Heart left ventricle (tissue), 16 donors: ENCODE data around the gene CEP170B. TPM values are rescaled to one million over a fixed set of nuclear protein-coding genes. Genes with fewer than 3 reads are reported as not detected.

Experiments used
- ATAC-seq, 4 donors: fragments of 200-7000 bp; cut with Tn5 transposase; one replicate each; pipeline ENCODE4 v1.9.1; 2020 to 2022; ENCODE audit warnings: moderate library complexity in 4 of 4, mild to moderate bottlenecking in 3 of 4, moderate number of reproducible peaks in 1 of 4
- DNase-seq, 5 donors: peaks; one replicate each; pipeline ENCODE4 v3.0.0-alpha.2; 2020
- H3K27ac ChIP-seq, 12 donors: fragments of 200-600 bp; sonication (generic) in 4 of 12; one replicate each; pipeline versions ENCODE4 v1.5.0 to v1.8.0; 2016 to 2022; ENCODE audit warnings: mild to moderate bottlenecking in 2 of 12
- H3K27me3 ChIP-seq, 9 donors: fragments of 200-600 bp; sonication (generic) in 2 of 9; one replicate each; pipeline versions ENCODE4 v1.5.1 to v1.8.0; 2016 to 2022; ENCODE audit warnings: mild to moderate bottlenecking in 3 of 9
- H3K36me3 ChIP-seq, 9 donors: fragments of 200-600 bp; sonication (generic) in 2 of 9; one replicate each; pipeline versions ENCODE4 v1.5.0 to v1.8.0; 2018 to 2022; ENCODE audit warnings: mild to moderate bottlenecking in 2 of 9
- H3K4me1 ChIP-seq, 12 donors: fragments of 200-600 bp; sonication (generic) in 4 of 12; one replicate each; pipeline versions ENCODE4 v1.5.0 to v1.8.0; 2016 to 2022; ENCODE audit warnings: mild to moderate bottlenecking in 3 of 12
- H3K4me3 ChIP-seq, 12 donors: fragments of 200-600 bp; sonication (generic) in 4 of 12; one replicate each; pipeline versions ENCODE4 v1.5.0 to v1.8.0; 2017 to 2022; ENCODE audit warnings: mild to moderate bottlenecking in 9 of 12, moderate library complexity in 4 of 12
- H3K9me3 ChIP-seq, 12 donors: fragments of 200-600 bp; sonication (generic) in 4 of 12; one replicate each; pipeline versions ENCODE4 v1.5.0 to v1.8.0; 2016 to 2022; ENCODE audit warnings: mild to moderate bottlenecking in 1 of 12
- POLR2A ChIP-seq, 2 donors: fragments of 450-650 bp; IDR thresholded peaks; one replicate each; pipeline ENCODE4 v1.6.1; 2017; ENCODE audit warnings: antibody characterized with exemption in 2 of 2, mild to moderate bottlenecking in 2 of 2, moderate library complexity in 2 of 2
- WGBS, 4 donors: extraction: QIAGEN DNeasy Blood & Tissue Kit in 2 of 4; methylation state at CpG; one replicate each; pipeline versions ENCODE4 v1.1.5 to v1.1.7; 2013 to 2018; 5-methylcytosine and 5-hydroxymethylcytosine counted together
- intact Hi-C, 10 donors: fragments of 100-400 bp; cut with DNase I; formaldehyde crosslinking; loops; one replicate each; pipeline versions ENCODE4 v1.11.1 to v1.14.2; 2022
- long read RNA-seq, 3 donors: library from polyadenylated mRNA; unstranded; transcript quantifications; one replicate each; pipeline ENCODE4 v2.0.0, GENCODE V29; 2020 to 2021
- polyA plus RNA-seq, 2 donors: library from polyadenylated mRNA; stranded (reverse); fragments of 200-250 nt; gene quantifications; one replicate each; pipeline ENCODE4 v1.2.3, GENCODE V29; 2013
- total RNA-seq, 9 donors: library from RNA; depleted of rRNA in 2 of 9; stranded (reverse); fragments of >200 nt in 2 of 9; fragmentation: NEBNext Ultra II Directional in 3 of 9; extraction: Animal tissue kit (Norgen Biotek cat#: 25700) in 3 of 9; gene quantifications; one replicate each; pipeline versions ENCODE4 v1.1.0 to v1.2.4, GENCODE V29; 2016 to 2023
- TF ChIP-seq, protein P1 (sequence below), 12 donors: fragments of 200-600 bp; sonication (generic) in 4 of 12; IDR thresholded peaks; one replicate each; pipeline versions ENCODE4 v1.5.0 to v1.8.0; 2018 to 2022; ENCODE audit warnings: antibody characterized with exemption in 12 of 12, mild to moderate bottlenecking in 5 of 12
- donor health status: ischemic (EF 13 %, LVEDD 7.1; RV severe dilation, severe dysfunction).
- donor health status: healthy with polysubstance abuse.
- donor health status: DM: no; HTN: yes; CAD: no.
- donor health status: DM: no; HTN: no; CAD: no.
- donor health status: ischemic (EF 25% LVEDD 6.9; RV normal size, moderate dysfunction).
- donor health status: ischemic (EF 25% LVEDD 5.7; RV mildly dilated, moderate dysfunction).
- donor health status: healthy.
- donor health status: DM: yes; HTN: yes; CAD: no.
- donor health status: ischemic (EF 35%, LVEDD 5.7; RV mildly dilated, moderate dysfunction).
- donor health status: nonischemic (EF 11% LVEDD 7.7; RV severe dilation, severe dysfunction).
- donor health status: DM: yes; HTN: yes; CAD: no.
- donor health status: PGD.
- donor health status: ischemic (EF 29% LVEDD 5.4; RV normal size, mild dysfunction).
- donor health status: nonischemic (EF 23%, LVEDD 6.1; RV moderate dilation, normal function).

The CEP170B gene
- 10 to 100 TPM in 8 of 9 donors, 1 to 10 TPM in 1; 9.1 to 21.9 (median 12.5) TPM for total RNA-seq
- 10 to 100 TPM in 1 of 2 donors, 1 to 10 TPM in 1; 7.5 to 17.9 TPM for polyA plus RNA-seq
- long read RNA-seq, donor 1, partial matches to known transcripts, result 1 of 11 reads
- long read RNA-seq, donor 1, other reads (novel, unspliced or antisense), result 10 of 11 reads
- long read RNA-seq, donor 2, partial matches to known transcripts, result 6 of 6 reads
- long read RNA-seq, donor 2, other reads (novel, unspliced or antisense), result 0 of 6 reads
- long read RNA-seq, donor 3, partial matches to known transcripts, result 24 of 25 reads
- long read RNA-seq, donor 3, other reads (novel, unspliced or antisense), result 1 of 25 reads

DNA sequence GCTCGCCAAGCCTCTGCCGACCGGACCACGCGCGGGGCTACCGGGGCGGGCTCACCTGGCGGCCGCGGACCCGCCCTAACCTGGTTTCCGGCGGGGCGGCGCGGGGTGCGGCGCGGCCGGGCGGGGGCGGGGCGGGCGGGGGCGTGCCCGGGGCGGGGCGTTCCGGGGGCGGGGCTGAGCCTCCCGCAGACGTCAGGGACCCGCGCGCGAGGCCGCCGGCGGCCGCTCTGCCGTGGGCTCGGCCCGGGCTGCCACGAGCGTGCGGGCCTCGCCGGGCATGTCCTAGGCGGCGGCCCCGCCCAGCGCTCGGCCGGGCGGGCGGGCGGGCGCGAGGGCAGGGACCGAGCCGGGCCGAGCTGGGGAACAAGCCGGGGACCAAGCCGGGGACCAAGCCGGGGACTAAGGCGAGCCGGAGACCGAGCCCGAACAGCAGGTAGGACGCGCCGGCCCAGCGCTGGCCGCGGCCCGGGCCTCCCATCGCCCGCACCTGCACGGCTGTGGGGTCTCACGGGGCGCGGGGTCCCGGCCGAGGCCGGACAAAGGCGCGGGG is at the start of gene CEP170B:
CEP170B (plus strand) TSS at position 188 of the 550 bp plus-strand sequence. CDS start 3,183 bp downstream, outside the sequence.
- H3K4me1 ChIP-seq, result peaks cover 6 to 32% (median 16%) of the 10 kb centered on the region in 12 donors
- peaks cover 0 to 8% (median 0%) of the 10 kb centered on the region in 9 donors for H3K36me3 ChIP-seq
- 0 to 1% (median 1%) methylated on average over 14 to 88 of the region's 88 CpGs for WGBS, 4 donors
- TF ChIP-seq, protein P1, sequence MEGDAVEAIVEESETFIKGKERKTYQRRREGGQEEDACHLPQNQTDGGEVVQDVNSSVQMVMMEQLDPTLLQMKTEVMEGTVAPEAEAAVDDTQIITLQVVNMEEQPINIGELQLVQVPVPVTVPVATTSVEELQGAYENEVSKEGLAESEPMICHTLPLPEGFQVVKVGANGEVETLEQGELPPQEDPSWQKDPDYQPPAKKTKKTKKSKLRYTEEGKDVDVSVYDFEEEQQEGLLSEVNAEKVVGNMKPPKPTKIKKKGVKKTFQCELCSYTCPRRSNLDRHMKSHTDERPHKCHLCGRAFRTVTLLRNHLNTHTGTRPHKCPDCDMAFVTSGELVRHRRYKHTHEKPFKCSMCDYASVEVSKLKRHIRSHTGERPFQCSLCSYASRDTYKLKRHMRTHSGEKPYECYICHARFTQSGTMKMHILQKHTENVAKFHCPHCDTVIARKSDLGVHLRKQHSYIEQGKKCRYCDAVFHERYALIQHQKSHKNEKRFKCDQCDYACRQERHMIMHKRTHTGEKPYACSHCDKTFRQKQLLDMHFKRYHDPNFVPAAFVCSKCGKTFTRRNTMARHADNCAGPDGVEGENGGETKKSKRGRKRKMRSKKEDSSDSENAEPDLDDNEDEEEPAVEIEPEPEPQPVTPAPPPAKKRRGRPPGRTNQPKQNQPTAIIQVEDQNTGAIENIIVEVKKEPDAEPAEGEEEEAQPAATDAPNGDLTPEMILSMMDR (IDR thresholded peaks at IDR 0.05), result no peak
- no peak for TF ChIP-seq POLR2A (IDR thresholded peaks at IDR 0.05)
- DNase-seq, result peak in 2 of 5 donors; percentile 46 to 55
- peak within 1 kb of the TSS; percentile 48 to 86 (median 67) for H3K4me3 ChIP-seq
- ATAC-seq, result peak in 3 of 4 donors; percentile 40 to 69 (median 56)
- H3K27ac ChIP-seq, result peak within 1 kb of the TSS in 9 of 12 donors; percentile 13 to 70 (median 39)
- intact Hi-C loops, result no loop called here
- peaks cover 0 to 24% (median 0%) of the 10 kb centered on the region in 9 donors for H3K27me3 ChIP-seq
- H3K9me3 ChIP-seq, result no peaks in the 10 kb centered on the region

- TF ChIP-seq POLR2A (IDR thresholded peaks at IDR 0.05), result no peak
- TF ChIP-seq, protein P1 (IDR thresholded peaks at IDR 0.05), result no peak
- no peaks in the 10 kb centered on the region for H3K27me3 ChIP-seq
- peaks cover 0 to 40% (median 23%) of the 10 kb centered on the region in 12 donors for H3K4me1 ChIP-seq
- peaks cover 0 to 3% (median 0%) of the 10 kb centered on the region in 12 donors for H3K9me3 ChIP-seq
- intact Hi-C loops, result no loop called here
- peak overlapping the region; percentile 64 to 93 (median 80) for H3K4me3 ChIP-seq
- ATAC-seq (peak in 1 of 4 donors; percentile 1), DNase-seq (peak in 1 of 5 donors; percentile 17)
- peaks cover 0 to 4% (median 0%) of the 10 kb centered on the region in 9 donors for H3K36me3 ChIP-seq
- WGBS, 4 donors, result 2 to 5% (median 3%) methylated on average over 7 to 8 of the region's 8 CpGs
- peak overlapping the region; percentile 90 to 98 (median 96) for H3K27ac ChIP-seq
Observed at GRCh38 chr14:104816616-104816884, 48.5 kb upstream of the CEP170B start.

DNA sequence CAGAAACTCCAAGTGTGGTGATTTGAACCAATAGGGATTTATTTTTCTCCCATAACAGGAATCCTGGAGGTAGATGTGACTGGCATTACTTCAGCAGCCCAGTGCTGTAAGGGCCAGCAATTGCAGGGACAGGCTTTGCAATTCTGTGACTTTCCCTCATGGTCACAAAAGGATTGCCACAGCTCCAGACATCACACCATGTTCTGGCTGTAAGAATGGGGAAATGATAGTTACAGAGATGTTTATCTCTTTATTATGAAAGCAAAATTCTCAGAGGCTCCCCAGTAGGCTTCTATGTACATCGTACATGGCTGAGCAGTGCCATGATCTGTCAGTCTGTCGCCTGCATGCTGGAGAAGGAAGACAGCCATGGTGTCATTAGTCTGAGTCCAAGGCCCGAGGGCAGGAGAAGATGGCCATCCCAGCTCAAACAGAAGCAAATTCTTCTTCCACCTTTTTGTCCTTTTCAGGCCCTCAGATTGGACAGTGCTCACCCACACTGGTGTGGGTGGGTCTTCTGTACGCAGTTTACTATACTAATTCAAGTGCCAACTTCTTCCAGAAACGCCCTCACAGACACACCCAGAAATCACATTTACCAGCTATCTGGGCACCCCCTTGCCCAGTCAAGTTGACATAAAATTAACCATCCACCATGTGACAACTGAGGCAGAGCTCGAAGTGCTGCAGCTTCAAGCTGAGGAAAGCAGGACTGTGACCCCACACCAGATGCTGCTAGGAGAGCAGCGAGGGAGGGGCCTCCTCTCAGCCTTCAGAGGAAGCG is 46.9 kb upstream of the CEP170B start:
- intact Hi-C loops, result no loop called here
- TF ChIP-seq POLR2A (IDR thresholded peaks at IDR 0.05), result no peak
- TF ChIP-seq, protein P1 (IDR thresholded peaks at IDR 0.05), result no peak
- peaks cover 0 to 40% (median 23%) of the 10 kb centered on the region in 12 donors for H3K4me1 ChIP-seq
- WGBS, 4 donors, result 92 to 96% (median 96%) methylated on average over 7 to 8 of the region's 8 CpGs
- no peaks in the 10 kb centered on the region for H3K27me3 ChIP-seq
- H3K36me3 ChIP-seq, result peaks cover 0 to 4% (median 0%) of the 10 kb centered on the region in 9 donors
- no peak overlapping the region for H3K4me3 ChIP-seq
- peak in 2 of 5 donors; percentile 3 to 4 for DNase-seq
- no peak for ATAC-seq
- H3K9me3 ChIP-seq, result peaks cover 0 to 3% (median 0%) of the 10 kb centered on the region in 12 donors
- H3K27ac ChIP-seq, result no peak overlapping the region
